Neural cell (in vitro differentiated cells): ENCODE results near the gene GTF2A1.

Experiments used
- EP300 ChIP-seq: fragments of 450-650 bp; conservative IDR thresholded peaks from 2 replicates; pipeline ENCODE4 v1.6.1; 2014; ENCODE audit warnings: antibody characterized with exemption, mild to moderate bottlenecking, moderate library complexity; ENCODE audit not compliant: poor library complexity, severe bottlenecking
- EZH2 ChIP-seq: fragments of 200-600, 300-800 bp; shearing (Covaris generic), sonication (generic); IDR thresholded peaks from 2 replicates; pipeline ENCODE4 v1.6.1; 2014; ENCODE audit warnings: antibody characterized with exemption, low read length, borderline replicate concordance, mild to moderate bottlenecking; ENCODE audit not compliant: insufficient read depth, poor library complexity, severe bottlenecking
- POLR2AphosphoS5 ChIP-seq: IDR thresholded peaks from 2 replicates; pipeline ENCODE4 v1.6.1; 2012
- RAD21 ChIP-seq: fragments of 450-650 bp; conservative IDR thresholded peaks from 2 replicates; pipeline ENCODE4 v1.6.1; 2014; ENCODE audit warnings: antibody characterized with exemption, mild to moderate bottlenecking, moderate library complexity
- TAF1 ChIP-seq: IDR thresholded peaks from 2 replicates; pipeline ENCODE4 v1.6.1; 2012; ENCODE audit warnings: low read depth
- TF ChIP-seq, protein P1 (sequence below): fragments of 450-650 bp; IDR thresholded peaks from 2 replicates; pipeline ENCODE4 v1.5.1; 2014; ENCODE audit warnings: antibody characterized with exemption, mild to moderate bottlenecking, moderate library complexity; ENCODE audit not compliant: poor library complexity, severe bottlenecking
- TF ChIP-seq, protein P2 (sequence below): IDR thresholded peaks from 2 replicates; pipeline ENCODE4 v1.6.1; 2012; ENCODE audit warnings: borderline replicate concordance

DNA sequence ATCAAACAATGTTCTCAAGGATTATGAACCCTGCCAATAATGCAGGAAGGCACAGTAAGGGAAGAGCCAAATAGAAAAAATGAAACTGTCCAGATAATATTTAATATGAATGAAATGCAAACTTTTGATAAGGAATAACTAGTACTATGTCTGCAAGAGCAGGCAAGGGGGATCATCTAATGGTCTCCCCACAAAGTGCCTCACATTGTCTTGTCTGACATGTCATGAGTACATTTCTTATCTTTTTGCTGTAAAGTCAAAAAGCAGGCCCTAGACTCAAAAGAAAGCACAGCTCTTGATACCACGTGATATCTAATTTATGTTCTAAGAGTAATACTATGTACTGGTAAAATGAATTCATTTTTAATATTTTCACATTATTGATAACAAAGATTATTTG is 43.9 kb upstream of the GTF2A1 start:
- TF ChIP-seq RAD21 = no peak
- TF ChIP-seq, protein P1, sequence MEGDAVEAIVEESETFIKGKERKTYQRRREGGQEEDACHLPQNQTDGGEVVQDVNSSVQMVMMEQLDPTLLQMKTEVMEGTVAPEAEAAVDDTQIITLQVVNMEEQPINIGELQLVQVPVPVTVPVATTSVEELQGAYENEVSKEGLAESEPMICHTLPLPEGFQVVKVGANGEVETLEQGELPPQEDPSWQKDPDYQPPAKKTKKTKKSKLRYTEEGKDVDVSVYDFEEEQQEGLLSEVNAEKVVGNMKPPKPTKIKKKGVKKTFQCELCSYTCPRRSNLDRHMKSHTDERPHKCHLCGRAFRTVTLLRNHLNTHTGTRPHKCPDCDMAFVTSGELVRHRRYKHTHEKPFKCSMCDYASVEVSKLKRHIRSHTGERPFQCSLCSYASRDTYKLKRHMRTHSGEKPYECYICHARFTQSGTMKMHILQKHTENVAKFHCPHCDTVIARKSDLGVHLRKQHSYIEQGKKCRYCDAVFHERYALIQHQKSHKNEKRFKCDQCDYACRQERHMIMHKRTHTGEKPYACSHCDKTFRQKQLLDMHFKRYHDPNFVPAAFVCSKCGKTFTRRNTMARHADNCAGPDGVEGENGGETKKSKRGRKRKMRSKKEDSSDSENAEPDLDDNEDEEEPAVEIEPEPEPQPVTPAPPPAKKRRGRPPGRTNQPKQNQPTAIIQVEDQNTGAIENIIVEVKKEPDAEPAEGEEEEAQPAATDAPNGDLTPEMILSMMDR = no peak
- TF ChIP-seq, protein P2, sequence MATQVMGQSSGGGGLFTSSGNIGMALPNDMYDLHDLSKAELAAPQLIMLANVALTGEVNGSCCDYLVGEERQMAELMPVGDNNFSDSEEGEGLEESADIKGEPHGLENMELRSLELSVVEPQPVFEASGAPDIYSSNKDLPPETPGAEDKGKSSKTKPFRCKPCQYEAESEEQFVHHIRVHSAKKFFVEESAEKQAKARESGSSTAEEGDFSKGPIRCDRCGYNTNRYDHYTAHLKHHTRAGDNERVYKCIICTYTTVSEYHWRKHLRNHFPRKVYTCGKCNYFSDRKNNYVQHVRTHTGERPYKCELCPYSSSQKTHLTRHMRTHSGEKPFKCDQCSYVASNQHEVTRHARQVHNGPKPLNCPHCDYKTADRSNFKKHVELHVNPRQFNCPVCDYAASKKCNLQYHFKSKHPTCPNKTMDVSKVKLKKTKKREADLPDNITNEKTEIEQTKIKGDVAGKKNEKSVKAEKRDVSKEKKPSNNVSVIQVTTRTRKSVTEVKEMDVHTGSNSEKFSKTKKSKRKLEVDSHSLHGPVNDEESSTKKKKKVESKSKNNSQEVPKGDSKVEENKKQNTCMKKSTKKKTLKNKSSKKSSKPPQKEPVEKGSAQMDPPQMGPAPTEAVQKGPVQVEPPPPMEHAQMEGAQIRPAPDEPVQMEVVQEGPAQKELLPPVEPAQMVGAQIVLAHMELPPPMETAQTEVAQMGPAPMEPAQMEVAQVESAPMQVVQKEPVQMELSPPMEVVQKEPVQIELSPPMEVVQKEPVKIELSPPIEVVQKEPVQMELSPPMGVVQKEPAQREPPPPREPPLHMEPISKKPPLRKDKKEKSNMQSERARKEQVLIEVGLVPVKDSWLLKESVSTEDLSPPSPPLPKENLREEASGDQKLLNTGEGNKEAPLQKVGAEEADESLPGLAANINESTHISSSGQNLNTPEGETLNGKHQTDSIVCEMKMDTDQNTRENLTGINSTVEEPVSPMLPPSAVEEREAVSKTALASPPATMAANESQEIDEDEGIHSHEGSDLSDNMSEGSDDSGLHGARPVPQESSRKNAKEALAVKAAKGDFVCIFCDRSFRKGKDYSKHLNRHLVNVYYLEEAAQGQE = no peak
- no peak for TF ChIP-seq EZH2
- TF ChIP-seq POLR2AphosphoS5 = no peak
- no peak for TF ChIP-seq EP300
- no peak for TF ChIP-seq TAF1
